Thyroid gland (tissue), 4 donors: Measurements from ENCODE around the gene SNAPC4. TPM values are rescaled to one million over a fixed set of nuclear protein-coding genes. Genes with fewer than 3 reads are reported as not detected.
A peak's percentile ranks its signal among the peaks of the same experiment; 100 is the strongest.
"Not testable (repeated sequence)": the region's sequence is repeated elsewhere in the genome, so short reads cannot be mapped to it uniquely, and the experiment has no call there.

Experiments
- DNase-seq, 2 donors: peaks; one replicate each; pipeline ENCODE4 v3.0.0-alpha.2; 2019
- H3K27ac ChIP-seq, 3 donors: fragments of 200-600 bp; sonication (generic); 1 replicate in 2 of 3; 2 replicates in 1 of 3; pipeline ENCODE4 v1.5.1; 2016 to 2019; ENCODE audit warnings: mild to moderate bottlenecking in 1 of 3, moderate library complexity in 1 of 3
- H3K27me3 ChIP-seq: fragments of 200-600 bp; sonication (generic); one replicate; pipeline ENCODE4 v1.5.1; 2019
- H3K36me3 ChIP-seq, 2 donors: fragments of 200-600 bp; sonication (generic); one replicate each; pipeline ENCODE4 v1.5.1; 2016 to 2019
- H3K4me1 ChIP-seq, 2 donors: fragments of 200-600 bp; sonication (generic); one replicate each; pipeline ENCODE4 v1.5.1; 2017 to 2019
- H3K4me3 ChIP-seq, 3 donors: fragments of 200-600 bp; sonication (generic); replicated peaks in 1 of 3; 1 replicate in 2 of 3; 2 replicates in 1 of 3; pipeline ENCODE4 v1.5.1; 2016; ENCODE audit warnings: mild to moderate bottlenecking in 1 of 3
- H3K9me3 ChIP-seq: fragments of 200-600 bp; sonication (generic); one replicate; pipeline ENCODE4 v1.5.1; 2017
- POLR2A ChIP-seq, 2 donors: fragments of 450-650 bp; IDR thresholded peaks; one replicate each; pipeline ENCODE4 v1.6.1; 2017; ENCODE audit warnings: antibody characterized with exemption in 2 of 2, mild to moderate bottlenecking in 2 of 2, moderate library complexity in 1 of 2
- WGBS, 2 donors: methylation state at CpG; one replicate each; pipeline ENCODE4 v1.1.5; 2017; 5-methylcytosine and 5-hydroxymethylcytosine counted together
- intact Hi-C: fragments of 100-400 bp; cut with DNase I; formaldehyde crosslinking; loops from one replicate; pipeline ENCODE4 v1.15.1; 2023
- total RNA-seq, 4 donors: library from RNA; depleted of rRNA; stranded (reverse); fragments of >200 nt; gene quantifications; one replicate each; pipeline ENCODE4 v1.2.3, GENCODE V29; 2016
- TF ChIP-seq, protein P1 (sequence below), 6 experiments: fragments of 200-600 bp in 3 of 6; fragments of 450-650 bp in 3 of 6; sonication (generic) in 3 of 6; IDR thresholded peaks; one replicate each; pipeline ENCODE4 v1.5.1; 2016 to 2019; ENCODE audit warnings: antibody characterized with exemption in 6 of 6, mild to moderate bottlenecking in 2 of 6, inconsistent platforms in 1 of 6, moderate library complexity in 1 of 6

The SNAPC4 gene
- total RNA-seq, 4 donors from 2014 or later: 7.0 to 8.0 (median 7.5) TPM

DNA sequence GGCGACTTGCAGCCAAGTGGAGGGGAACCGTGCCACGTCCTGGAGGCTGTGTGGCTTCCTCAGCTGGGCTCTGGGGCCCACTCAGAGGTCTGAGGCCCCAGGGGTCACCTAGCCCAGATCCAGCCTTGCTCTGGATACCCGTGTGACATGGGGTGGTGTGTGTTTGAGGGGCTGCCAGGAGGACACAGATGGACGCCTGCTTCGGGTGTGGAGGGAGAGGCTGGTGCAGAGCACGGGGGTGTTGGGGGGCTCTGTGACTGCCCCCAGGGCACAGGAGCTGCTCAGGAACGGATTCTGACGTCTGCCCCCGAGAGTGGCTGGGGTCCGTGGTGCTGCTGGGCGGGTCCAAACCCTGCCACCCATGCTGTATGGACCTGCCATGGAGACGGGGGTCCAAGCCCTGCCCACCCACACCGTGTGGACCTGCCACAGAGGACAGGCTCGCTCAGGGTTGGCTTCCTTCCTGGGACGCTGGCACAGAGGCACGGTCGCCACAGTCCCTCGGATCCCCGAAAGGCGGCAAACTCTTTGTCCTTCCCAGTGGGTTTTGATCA is 29.2 kb upstream of the SNAPC4 start:
- WGBS, 2 donors: 85 to 86% methylated on average over 15 to 18 of the region's 21 CpGs
- no peaks in the 10 kb centered on the region for H3K9me3 ChIP-seq
- H3K4me3 ChIP-seq: no peak overlapping the region
- intact Hi-C loops: no loop called here
- H3K36me3 ChIP-seq: peaks cover 9 to 21% of the 10 kb centered on the region in 2 donors
- no peak for DNase-seq
- no peak overlapping the region for H3K27ac ChIP-seq
- peaks cover 11 to 17% of the 10 kb centered on the region in 2 donors for H3K4me1 ChIP-seq
- no peaks in the 10 kb centered on the region for H3K27me3 ChIP-seq
- TF ChIP-seq, protein P1, sequence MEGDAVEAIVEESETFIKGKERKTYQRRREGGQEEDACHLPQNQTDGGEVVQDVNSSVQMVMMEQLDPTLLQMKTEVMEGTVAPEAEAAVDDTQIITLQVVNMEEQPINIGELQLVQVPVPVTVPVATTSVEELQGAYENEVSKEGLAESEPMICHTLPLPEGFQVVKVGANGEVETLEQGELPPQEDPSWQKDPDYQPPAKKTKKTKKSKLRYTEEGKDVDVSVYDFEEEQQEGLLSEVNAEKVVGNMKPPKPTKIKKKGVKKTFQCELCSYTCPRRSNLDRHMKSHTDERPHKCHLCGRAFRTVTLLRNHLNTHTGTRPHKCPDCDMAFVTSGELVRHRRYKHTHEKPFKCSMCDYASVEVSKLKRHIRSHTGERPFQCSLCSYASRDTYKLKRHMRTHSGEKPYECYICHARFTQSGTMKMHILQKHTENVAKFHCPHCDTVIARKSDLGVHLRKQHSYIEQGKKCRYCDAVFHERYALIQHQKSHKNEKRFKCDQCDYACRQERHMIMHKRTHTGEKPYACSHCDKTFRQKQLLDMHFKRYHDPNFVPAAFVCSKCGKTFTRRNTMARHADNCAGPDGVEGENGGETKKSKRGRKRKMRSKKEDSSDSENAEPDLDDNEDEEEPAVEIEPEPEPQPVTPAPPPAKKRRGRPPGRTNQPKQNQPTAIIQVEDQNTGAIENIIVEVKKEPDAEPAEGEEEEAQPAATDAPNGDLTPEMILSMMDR (IDR thresholded peaks at IDR 0.05): no peak
- TF ChIP-seq POLR2A (IDR thresholded peaks at IDR 0.05): no peak

DNA sequence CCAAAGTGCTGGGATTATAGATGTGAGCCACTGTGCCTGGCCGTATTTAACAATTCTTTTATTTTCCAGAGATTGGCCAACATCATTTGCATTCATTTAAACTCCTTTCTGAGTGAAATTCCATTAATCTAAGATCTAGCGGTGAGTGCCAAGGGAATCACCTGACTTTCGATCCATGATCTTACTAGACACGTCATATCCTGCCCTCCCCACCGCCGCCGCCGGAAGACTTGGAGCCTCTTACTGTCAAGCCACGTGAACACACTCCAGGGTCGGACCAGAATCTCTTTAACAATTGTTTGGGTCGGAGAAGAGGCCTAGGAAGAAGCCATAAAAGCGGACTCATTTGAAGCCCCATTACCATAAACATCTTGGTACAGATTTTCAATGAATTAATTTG is 26.8 kb upstream of the SNAPC4 start:
- Histone ChIP-seq H3K27me3 (no peaks in the 10 kb centered on the region), H3K4me1 (peaks cover 11 to 17% of the 10 kb centered on the region in 2 donors), H3K36me3 (peaks cover 31 to 40% of the 10 kb centered on the region in 2 donors), H3K9me3 (no peaks in the 10 kb centered on the region), H3K4me3 (no peak overlapping the region), H3K27ac (peak overlapping the region in 2 of 3 donors; percentile 58 to 83)
- no peak for TF ChIP-seq POLR2A (IDR thresholded peaks at IDR 0.05)
- TF ChIP-seq, protein P1 (IDR thresholded peaks at IDR 0.05): no peak
- no peak for DNase-seq
- intact Hi-C loops: no loop called here
- 91 to 95% methylated on average over 12 of the region's 12 CpGs for WGBS, 2 donors

DNA sequence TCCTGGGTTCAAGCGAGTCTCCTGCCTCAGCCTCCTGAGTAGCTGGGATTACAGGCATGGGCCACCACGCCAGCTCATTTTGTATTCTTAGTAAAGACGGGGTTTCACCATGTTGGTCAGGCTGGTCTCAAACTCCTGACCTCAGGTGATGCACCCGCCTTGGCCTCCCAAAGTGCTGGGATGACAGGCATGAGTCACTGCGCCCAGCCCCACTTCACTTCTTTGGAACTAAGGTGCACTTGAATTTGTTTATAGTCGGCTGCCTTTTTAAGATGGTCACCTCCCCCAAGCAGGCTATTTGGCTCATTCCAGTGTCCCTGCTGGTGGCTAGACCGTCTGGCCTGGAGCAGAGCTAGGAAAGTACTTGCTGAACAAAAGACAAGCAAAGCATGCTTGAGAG is 25.4 kb upstream of the SNAPC4 start:
- WGBS, 2 donors: 42 to 54% methylated on average over 7 of the region's 7 CpGs
- H3K9me3 ChIP-seq, intact Hi-C loops, H3K27me3 ChIP-seq, H3K4me3 ChIP-seq: not testable (repeated sequence)
- TF ChIP-seq, protein P1 (IDR thresholded peaks at IDR 0.05): peak in 1 of 6 experiments; percentile 25
- peaks cover 11 to 17% of the 10 kb centered on the region in 2 donors for H3K4me1 ChIP-seq
- peak overlapping the region; percentile 50 to 58 (median 53) for H3K27ac ChIP-seq
- peaks cover 39 to 43% of the 10 kb centered on the region in 2 donors for H3K36me3 ChIP-seq
- peak; percentile 87 for DNase-seq

DNA sequence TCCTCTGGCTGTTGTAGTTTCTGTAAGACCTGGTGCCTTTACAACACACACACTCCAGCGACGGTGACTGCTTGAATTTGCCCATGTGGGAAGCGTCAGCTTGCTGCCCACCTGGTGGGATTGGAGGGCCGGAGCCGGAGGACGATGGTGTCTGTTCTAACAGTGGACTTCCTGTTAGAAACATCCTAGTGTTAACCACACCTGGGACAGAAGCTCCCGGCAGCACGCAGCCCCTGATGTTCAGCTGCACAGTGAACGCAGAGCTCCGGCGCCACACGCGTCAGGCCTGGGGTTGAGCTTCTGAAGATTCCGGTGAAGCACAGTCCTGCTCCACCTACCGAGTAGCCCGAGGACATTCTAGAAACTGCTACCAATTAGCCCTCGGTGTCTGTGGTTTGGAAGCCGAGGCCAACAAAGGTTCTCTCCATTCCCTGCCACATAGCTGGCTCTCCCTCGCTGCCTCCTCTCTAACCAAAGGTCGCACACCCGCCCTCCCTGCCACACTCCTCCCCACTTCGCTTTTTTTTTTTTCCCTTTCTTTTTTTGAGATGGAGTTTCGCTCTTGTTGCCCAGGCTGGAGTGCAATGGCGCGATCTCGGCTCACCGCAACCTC is 24.9 kb upstream of the SNAPC4 start:
- H3K36me3 ChIP-seq: peaks cover 35 to 42% of the 10 kb centered on the region in 2 donors
- DNase-seq: no peak
- H3K27ac ChIP-seq: peak overlapping the region; percentile 50 to 53 (median 50)
- TF ChIP-seq, protein P1 (IDR thresholded peaks at IDR 0.05): no peak
- no peak for TF ChIP-seq POLR2A (IDR thresholded peaks at IDR 0.05)
- H3K4me3 ChIP-seq: no peak overlapping the region
- 88 to 93% methylated on average over 21 to 27 of the region's 27 CpGs for WGBS, 2 donors
- H3K4me1 ChIP-seq: peaks cover 11 to 17% of the 10 kb centered on the region in 2 donors
- H3K27me3 ChIP-seq: no peaks in the 10 kb centered on the region
- intact Hi-C loops: no loop called here
- no peaks in the 10 kb centered on the region for H3K9me3 ChIP-seq

DNA sequence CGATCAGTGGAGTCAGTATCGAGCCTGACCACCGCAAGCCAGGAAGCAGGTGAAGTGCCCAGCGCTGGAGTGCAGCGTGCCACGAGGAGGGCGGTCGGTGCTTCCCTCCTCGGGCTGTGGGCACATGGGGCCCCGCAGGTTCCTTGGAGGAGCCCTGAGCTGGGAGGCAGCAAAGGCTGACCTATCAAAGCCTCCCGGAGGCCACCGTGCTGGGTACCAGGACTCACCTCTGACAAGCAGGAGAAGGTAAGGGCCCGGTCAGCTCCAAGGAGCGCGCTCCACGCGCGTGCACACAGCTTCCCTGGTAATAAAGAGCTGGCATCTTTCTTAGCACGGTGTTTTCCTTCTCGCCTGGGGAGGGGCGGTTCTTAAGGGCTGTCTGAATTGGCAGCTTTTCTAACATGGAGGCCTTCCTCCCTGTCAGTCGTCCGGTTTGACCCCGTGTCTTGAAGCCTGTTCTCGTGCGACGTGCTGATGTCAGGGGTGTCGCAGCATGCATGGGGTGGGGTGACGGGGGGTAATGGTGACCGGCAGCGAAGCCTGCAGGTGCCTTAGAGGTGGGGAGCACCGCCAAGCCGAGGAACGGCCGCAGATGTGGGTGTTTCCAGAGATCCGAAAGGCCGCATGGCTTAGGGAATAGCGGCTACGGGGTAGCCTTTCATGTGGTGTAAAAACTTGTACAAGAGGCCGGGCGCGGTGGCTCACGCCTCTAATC is 23.6 kb upstream of the SNAPC4 start:
- H3K27me3 ChIP-seq: no peaks in the 10 kb centered on the region
- H3K4me1 ChIP-seq: peaks cover 11 to 17% of the 10 kb centered on the region in 2 donors
- intact Hi-C loops: no loop called here
- no peak for DNase-seq
- no peak overlapping the region for H3K4me3 ChIP-seq
- peaks cover 45 to 46% of the 10 kb centered on the region in 2 donors for H3K36me3 ChIP-seq
- TF ChIP-seq POLR2A (IDR thresholded peaks at IDR 0.05): no peak
- TF ChIP-seq, protein P1 (IDR thresholded peaks at IDR 0.05): no peak
- WGBS, 2 donors: 92 to 93% methylated on average over 35 to 43 of the region's 43 CpGs
- no peak overlapping the region for H3K27ac ChIP-seq
- no peaks in the 10 kb centered on the region for H3K9me3 ChIP-seq
